AG09319 (cell line): ENCODE results near the gene LASP1NB.

Source experiments
- DNase-seq: peaks from one replicate; pipeline ENCODE4 v3.0.0-alpha.2; 2010; ENCODE audit warnings: low read depth; ENCODE audit errors: extremely low read depth
- CTCF ChIP-seq: IDR thresholded peaks from 2 replicates; pipeline ENCODE4 v1.5.1; 2011; ENCODE audit warnings: low read depth, mild to moderate bottlenecking, inconsistent platforms, low read length, moderate library complexity

The LASP1NB gene

GRCh38 chr17:38897671-38898290 is 27.6 kb upstream of the LASP1NB start:
- TF ChIP-seq CTCF: no peak
- DNase-seq: no peak

DNA sequence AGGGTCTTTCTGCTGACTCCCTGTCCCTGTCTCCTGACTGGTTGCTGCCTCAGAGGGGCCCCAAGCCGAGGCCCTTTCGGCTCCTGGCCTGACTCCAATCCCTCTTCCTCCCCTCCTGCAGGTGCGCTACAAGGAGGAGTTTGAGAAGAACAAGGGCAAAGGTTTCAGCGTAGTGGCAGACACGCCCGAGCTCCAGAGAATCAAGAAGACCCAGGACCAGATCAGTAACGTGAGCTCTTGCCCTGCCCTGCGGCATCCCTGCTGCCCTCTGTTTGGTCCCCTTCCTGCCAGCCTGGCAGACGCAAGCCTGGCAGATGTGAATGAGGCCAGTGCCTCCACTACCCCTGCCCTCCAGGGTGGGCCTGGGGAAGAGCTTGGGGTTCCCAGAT is 27.1 kb upstream of the LASP1NB start:
- no peak for TF ChIP-seq CTCF

GRCh38 chr17:38898812-38899348 is 26.5 kb upstream of the LASP1NB start:
- DNase-seq: no peak
- no peak for TF ChIP-seq CTCF

More for the DNA sequence above, 27.1 kb upstream of the LASP1NB start:
- DNase-seq: no peak

- no peak for DNase-seq
- TF ChIP-seq CTCF: no peak
Observed at GRCh38 chr17:38899421-38899820, 26.0 kb upstream of the LASP1NB start.

DNA sequence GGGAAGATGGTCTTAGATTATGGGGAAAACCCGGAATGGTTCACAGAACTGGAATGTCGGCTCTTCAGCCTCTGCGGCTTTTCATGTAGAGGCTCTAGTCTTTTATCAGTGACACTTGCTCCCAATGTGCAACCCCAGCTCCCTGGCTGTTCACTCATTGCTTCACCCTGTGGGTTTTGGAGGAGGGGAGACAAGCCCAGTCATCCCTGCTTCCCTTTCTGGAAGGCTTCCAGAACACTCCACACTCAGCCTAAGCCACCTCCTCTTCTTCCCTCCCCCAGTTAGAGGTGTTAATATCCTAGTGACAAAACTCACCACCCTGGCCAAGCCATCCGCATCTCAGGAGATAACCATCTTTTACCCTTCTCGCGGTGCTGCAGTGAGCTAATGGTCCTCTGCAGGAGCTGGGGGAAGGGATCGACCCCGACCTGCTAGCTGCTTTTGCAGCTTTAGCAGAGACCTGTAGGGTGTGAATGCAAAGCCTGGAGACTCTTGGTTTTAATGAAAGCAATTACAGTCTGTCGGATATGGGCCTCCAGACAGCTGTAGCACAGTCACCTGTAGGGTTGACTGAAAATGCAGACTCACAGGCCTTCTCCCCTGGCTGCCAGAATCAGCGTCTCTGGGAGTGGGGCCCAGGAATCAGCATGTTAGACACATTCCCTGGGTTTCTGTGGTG is 24.3 kb upstream of the LASP1NB start:
- TF ChIP-seq CTCF: no peak

DNA sequence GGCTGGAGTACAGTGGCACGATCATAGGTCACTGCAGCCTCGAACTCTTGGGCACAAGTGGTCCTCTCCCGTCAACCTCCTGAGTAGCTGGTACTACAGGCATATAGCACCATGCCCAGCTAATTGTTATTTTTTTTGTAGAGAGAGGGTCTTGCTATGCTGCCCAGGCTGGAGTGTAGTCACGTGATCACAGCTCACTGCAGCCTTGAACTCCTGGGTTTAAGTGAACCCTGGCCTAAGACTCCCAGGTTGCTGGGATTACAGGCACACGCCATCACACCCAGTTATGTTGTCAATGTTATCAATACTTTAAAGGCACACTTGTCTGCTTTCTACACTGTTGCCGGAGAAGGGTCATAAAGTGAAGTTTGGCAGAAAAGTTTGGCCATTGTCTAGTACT is 22.0 kb upstream of the LASP1NB start:
- DNase-seq: no peak
- no peak for TF ChIP-seq CTCF

More for the DNA sequence above, 24.3 kb upstream of the LASP1NB start:
- peak; percentile 73 for DNase-seq

GRCh38 chr17:38904892-38905291 is 20.5 kb upstream of the LASP1NB start:
- no peak for TF ChIP-seq CTCF
- no peak for DNase-seq
